T1000 (cell line): ENCODE results near the gene NSUN2.
"Not testable (repeated sequence)": the region's sequence is repeated elsewhere in the genome, so short reads cannot be mapped to it uniquely, and the experiment has no call there.

Experiments used
- DNase-seq: peaks from one replicate; lab custom pipeline; 2025; ENCODE audit warnings: mixed read lengths; lab: John Stamatoyannopoulos, UW

NSUN2 gene

GRCh38 chr5:6632888-6633468 is at the start of gene NSUN2, which contains the start of gene SRD5A1:
Gene NSUN2 (minus strand): TSS chr5:6633044. CDS start chr5:6632979, 65 bp downstream.
Gene SRD5A1 (plus strand): TSS chr5:6633440. CDS start chr5:6633577, 137 bp downstream.
- DNase-seq, result peak; percentile 85

- DNase-seq, result no peak
Measured at GRCh38 chr5:6682239-6682638, 49.4 kb upstream of the NSUN2 start.

- no peak for DNase-seq
Measured at GRCh38 chr5:6681682-6682081, 48.8 kb upstream of the NSUN2 start.

- no peak for DNase-seq
Measured at GRCh38 chr5:6680922-6681321, 48.1 kb upstream of the NSUN2 start.

GRCh38 chr5:6678385-6678784 is 45.5 kb upstream of the NSUN2 start:
- no peak for DNase-seq

- DNase-seq, result no peak
Measured at GRCh38 chr5:6676702-6677101, 43.9 kb upstream of the NSUN2 start.

GRCh38 chr5:6675784-6676491 is 43.1 kb upstream of the NSUN2 start:
- DNase-seq, result no peak

- no peak for DNase-seq
Measured at GRCh38 chr5:6674886-6675285, 42.0 kb upstream of the NSUN2 start.

GRCh38 chr5:6674421-6674820 is 41.6 kb upstream of the NSUN2 start:
- no peak for DNase-seq

- no peak for DNase-seq
Measured at GRCh38 chr5:6673963-6674362, 41.1 kb upstream of the NSUN2 start.

GRCh38 chr5:6673031-6673430 is 40.2 kb upstream of the NSUN2 start:
- DNase-seq, result no peak

GRCh38 chr5:6668717-6669116 is 35.9 kb upstream of the NSUN2 start:
- DNase-seq, result not testable (repeated sequence)

GRCh38 chr5:6667648-6668047 is 34.8 kb upstream of the NSUN2 start:
- DNase-seq, result no peak

- no peak for DNase-seq
Measured at GRCh38 chr5:6666762-6667161, 33.9 kb upstream of the NSUN2 start.

GRCh38 chr5:6660688-6661087 is 27.8 kb upstream of the NSUN2 start:
- DNase-seq, result no peak

- DNase-seq, result no peak
Measured at GRCh38 chr5:6659941-6660684, 27.3 kb upstream of the NSUN2 start.

- no peak for DNase-seq
Measured at GRCh38 chr5:6656680-6657079, 23.8 kb upstream of the NSUN2 start.

GRCh38 chr5:6655432-6655831 is 22.6 kb upstream of the NSUN2 start:
- DNase-seq, result no peak

- DNase-seq, result no peak
Measured at GRCh38 chr5:6652025-6652424, 19.2 kb upstream of the NSUN2 start.

GRCh38 chr5:6649681-6650080 is 16.8 kb upstream of the NSUN2 start:
- no peak for DNase-seq

GRCh38 chr5:6649186-6649585 is 16.3 kb upstream of the NSUN2 start:
- DNase-seq, result no peak

- not testable (repeated sequence) for DNase-seq
Measured at GRCh38 chr5:6645571-6646362, 12.9 kb upstream of the NSUN2 start.
